ENCODE results near the gene HTRA3. TPM values are rescaled to one million over a fixed set of nuclear protein-coding genes. Genes with fewer than 3 reads are reported as not detected.

Gene HTRA3
- total and polyA plus RNA-seq, 7 donors, result 7.2 to 26.4 (median 14.0) TPM

DNA sequence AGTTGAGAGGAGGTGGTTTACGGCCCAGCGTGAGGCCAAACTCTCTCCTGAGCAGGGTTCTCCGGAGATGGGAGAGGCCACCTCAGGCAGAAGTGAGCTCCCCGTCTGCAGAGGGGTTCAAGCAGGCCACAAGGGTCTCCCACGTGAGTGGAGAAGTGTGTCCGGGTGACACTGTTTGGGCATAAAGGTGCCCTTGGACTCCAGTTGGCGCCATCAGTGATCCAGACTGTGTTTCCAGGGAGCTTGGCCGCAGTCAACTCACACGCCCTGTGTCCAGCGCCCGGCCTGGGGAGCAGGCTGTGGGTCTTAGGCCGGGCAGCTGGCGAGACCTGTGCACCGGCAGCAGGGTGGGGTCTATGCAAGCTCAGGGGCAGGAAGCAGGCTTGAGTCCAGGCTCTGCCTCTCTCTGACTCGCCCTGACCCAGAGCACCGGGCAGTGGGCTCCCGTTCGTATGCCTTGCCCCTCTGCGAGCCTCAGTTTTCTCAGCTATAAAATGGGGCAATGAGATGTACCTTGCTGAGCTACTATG lies 24.6 kb upstream of the HTRA3 start:
- H3K9me3 ChIP-seq, result no peaks in the 10 kb centered on the region
- DNase-seq, result peak in 1 of 2 donors; percentile 9
- H3K36me3 ChIP-seq (ENCODE audit: insufficient read depth in 1 of 2, low read depth in 1 of 2), result no peaks in the 10 kb centered on the region
- WGBS, 3 donors, result 95 to 96% (median 95%) methylated on average over 19 of the region's 19 CpGs
- H3K27ac ChIP-seq, result no peak overlapping the region
- no peaks in the 10 kb centered on the region for H3K27me3 ChIP-seq (ENCODE audit: insufficient read depth in 3 of 3, low read length in 2 of 3)
- H3K4me3 ChIP-seq, result no peak overlapping the region
- ATAC-seq, result no peak
- H3K4me1 ChIP-seq, result peaks cover 8% of the 10 kb centered on the region
- intact Hi-C loops (cut with DNase I), result loop anchor here in 1 of 2 donors (5.0 kb wide), 1 partner anchor 347 kb away; the partner anchor contains the start of gene CPZ
- TF ChIP-seq, protein P1, sequence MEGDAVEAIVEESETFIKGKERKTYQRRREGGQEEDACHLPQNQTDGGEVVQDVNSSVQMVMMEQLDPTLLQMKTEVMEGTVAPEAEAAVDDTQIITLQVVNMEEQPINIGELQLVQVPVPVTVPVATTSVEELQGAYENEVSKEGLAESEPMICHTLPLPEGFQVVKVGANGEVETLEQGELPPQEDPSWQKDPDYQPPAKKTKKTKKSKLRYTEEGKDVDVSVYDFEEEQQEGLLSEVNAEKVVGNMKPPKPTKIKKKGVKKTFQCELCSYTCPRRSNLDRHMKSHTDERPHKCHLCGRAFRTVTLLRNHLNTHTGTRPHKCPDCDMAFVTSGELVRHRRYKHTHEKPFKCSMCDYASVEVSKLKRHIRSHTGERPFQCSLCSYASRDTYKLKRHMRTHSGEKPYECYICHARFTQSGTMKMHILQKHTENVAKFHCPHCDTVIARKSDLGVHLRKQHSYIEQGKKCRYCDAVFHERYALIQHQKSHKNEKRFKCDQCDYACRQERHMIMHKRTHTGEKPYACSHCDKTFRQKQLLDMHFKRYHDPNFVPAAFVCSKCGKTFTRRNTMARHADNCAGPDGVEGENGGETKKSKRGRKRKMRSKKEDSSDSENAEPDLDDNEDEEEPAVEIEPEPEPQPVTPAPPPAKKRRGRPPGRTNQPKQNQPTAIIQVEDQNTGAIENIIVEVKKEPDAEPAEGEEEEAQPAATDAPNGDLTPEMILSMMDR (IDR thresholded peaks at IDR 0.05), result no peak

DNA sequence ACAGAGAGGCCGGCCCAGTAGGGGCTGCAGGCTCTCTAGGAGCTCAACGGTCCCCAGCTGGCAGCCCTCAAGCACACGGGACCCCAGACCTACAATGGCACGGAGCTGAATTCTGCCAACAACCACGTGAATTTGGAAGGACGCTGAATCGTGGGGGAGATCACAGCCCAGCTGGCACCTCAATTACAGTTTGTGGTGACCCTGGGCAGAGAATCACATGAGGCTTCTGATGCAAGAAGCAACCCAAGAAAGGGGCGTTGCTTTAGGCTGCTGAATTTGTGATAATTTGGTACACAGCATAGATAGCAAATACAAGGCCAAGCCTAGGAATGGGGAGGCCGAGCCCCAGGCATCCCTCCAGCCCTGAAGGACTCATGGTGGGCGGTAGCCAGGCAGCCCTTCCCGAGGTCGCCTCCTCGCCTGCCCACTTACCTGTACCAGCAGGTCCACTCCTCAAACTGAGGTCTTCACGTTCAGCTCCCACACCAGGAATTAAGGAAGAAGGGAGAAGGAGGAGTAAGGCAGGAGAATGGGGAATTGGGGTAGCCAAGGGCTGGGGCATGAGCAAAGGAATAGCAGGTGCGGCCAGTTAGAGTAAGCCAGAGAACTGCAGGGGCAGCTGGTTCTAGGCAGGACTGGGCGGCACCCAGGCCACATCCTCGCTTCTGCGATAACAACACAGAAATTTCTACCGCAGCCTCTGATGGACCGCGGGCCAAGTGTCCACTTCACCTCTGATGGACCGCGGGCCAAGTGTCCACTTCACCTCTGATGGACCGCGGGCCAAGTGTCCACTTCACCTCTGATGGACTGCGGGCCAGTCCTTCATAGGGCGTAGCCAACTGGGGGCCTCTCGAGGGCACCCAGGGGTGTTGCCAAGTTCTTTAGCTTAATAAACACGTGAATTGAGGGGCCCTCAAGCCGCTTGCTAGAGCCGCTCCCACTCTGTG lies 23.4 kb upstream of the HTRA3 start:
- Histone ChIP-seq H3K4me3 (no peak overlapping the region), H3K27me3 (ENCODE audit: insufficient read depth in 3 of 3, low read length in 2 of 3) (no peaks in the 10 kb centered on the region), H3K9me3 (no peaks in the 10 kb centered on the region), H3K4me1 (peaks cover 8% of the 10 kb centered on the region), H3K36me3 (ENCODE audit: insufficient read depth in 1 of 2, low read depth in 1 of 2) (no peaks in the 10 kb centered on the region), H3K27ac (peak overlapping the region; percentile 61)
- WGBS, 3 donors, result 91 to 92% (median 91%) methylated on average over 28 to 31 of the region's 31 CpGs
- no peak for ATAC-seq
- DNase-seq, result peak; percentile 8 to 36
- TF ChIP-seq, protein P1 (IDR thresholded peaks at IDR 0.05), result no peak
- intact Hi-C loops (cut with DNase I), result no loop called here

DNA sequence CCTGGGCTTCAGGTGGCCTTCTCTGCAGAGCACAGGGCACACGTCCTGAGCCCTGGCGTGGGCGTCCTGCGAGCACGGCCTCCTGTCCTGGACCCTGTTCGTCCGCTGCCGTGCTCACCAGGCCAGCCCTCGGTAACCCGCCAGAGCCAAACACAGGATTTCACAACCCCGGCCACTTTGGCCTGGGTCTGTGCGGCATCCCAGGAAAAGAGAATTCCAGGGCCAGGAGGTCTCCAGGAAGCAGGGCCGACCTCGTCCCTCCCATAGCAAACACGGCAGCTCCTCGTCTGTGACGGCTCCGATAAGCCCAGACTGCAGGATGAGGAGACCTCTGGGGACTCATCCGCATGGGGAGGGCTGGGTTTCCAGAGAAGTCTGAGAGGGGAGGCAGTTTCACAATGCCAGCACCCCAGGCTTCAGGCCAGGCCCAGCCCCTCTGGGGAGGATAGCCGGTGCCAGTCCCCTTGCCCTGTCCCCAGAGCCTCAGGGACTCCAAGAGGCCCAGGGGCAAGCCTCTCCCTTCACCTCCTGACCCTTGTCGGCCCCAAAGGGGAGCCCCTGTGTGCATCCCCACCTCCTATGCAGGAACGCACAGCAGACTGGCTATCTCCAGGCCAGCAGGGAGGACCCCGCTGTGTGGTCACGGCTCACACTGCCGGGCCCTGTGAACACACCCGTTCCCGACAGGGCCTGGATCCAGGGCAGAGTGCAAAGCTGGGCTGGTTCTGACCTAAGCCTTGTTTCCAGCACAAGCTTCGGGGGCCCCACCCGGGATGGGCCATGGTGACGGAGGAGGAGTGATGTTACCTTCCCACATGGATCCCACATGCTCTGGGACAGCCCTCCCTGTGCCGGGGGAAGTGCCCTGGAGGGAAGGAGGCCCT lies 22.3 kb upstream of the HTRA3 start:
- Histone ChIP-seq H3K36me3 (ENCODE audit: insufficient read depth in 1 of 2, low read depth in 1 of 2) (no peaks in the 10 kb centered on the region), H3K27me3 (ENCODE audit: insufficient read depth in 3 of 3, low read length in 2 of 3) (no peaks in the 10 kb centered on the region), H3K4me1 (peaks cover 6% of the 10 kb centered on the region), H3K4me3 (no peak overlapping the region), H3K27ac (peak overlapping the region; percentile 61), H3K9me3 (no peaks in the 10 kb centered on the region)
- DNase-seq (peak; percentile 80 to 92), ATAC-seq (peak; percentile 50 to 72 (median 59))
- 50 to 59% (median 57%) methylated on average over 30 to 31 of the region's 31 CpGs for WGBS, 3 donors
- intact Hi-C loops (cut with DNase I), result no loop called here
- TF ChIP-seq, protein P1 (IDR thresholded peaks at IDR 0.05), result no peak

DNA sequence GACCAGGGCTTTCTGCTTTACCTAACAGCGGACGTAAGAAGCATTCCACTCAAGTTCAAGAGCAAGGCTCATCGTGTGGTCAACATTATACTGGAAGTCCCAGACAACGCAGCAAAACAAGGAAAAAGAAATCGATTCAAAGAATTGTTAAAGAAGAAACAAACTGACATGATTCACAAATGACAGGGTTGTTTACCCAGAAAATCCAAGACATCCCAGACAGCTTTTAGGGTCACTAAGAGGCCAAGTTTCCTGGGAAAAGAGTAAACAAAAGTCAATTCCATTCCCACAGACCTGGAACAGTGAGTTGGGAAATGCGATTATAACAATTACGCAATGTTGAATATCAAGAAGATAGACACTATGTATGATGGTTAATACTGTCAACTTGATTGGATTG lies 21.5 kb upstream of the HTRA3 start:
- H3K36me3 ChIP-seq (ENCODE audit: insufficient read depth in 1 of 2, low read depth in 1 of 2), result no peaks in the 10 kb centered on the region
- H3K27ac ChIP-seq, result peak overlapping the region; percentile 61
- ATAC-seq, result peak in 3 of 4 donors; percentile 22 to 55 (median 38)
- no peaks in the 10 kb centered on the region for H3K4me1 ChIP-seq
- TF ChIP-seq, protein P1 (IDR thresholded peaks at IDR 0.05), result no peak
- WGBS, 3 donors, result 77 to 86% (median 86%) methylated on average over 7 of the region's 7 CpGs
- no peak overlapping the region for H3K4me3 ChIP-seq
- no peaks in the 10 kb centered on the region for H3K9me3 ChIP-seq
- no peaks in the 10 kb centered on the region for H3K27me3 ChIP-seq (ENCODE audit: insufficient read depth in 3 of 3, low read length in 2 of 3)
- intact Hi-C loops (cut with DNase I), result no loop called here
- DNase-seq, result no peak

All from psoas muscle (tissue), 8 donors.